Left lobe of liver (tissue), 2 donors: ENCODE measurements around the gene HK1. TPM values are rescaled to one million over a fixed set of nuclear protein-coding genes. Genes with fewer than 3 reads are reported as not detected.
"Not testable (repeated sequence)": the region's sequence is repeated elsewhere in the genome, so short reads cannot be mapped to it uniquely, and the experiment has no call there.

Experiments used
- ATAC-seq: fragments of 200-7000 bp; cut with Tn5 transposase; one replicate; pipeline ENCODE4 v1.9.1; 2020; ENCODE audit warnings: mild to moderate bottlenecking, moderate library complexity
- DNase-seq: peaks from one replicate; pipeline ENCODE4 v3.0.0-alpha.2; 2020; ENCODE audit warnings: low spot score
- total RNA-seq: library from RNA; stranded (reverse); gene quantifications from one replicate; pipeline ENCODE4 v1.2.1, GENCODE V29; 2021
- donor health status: DM: no; HTN: no; CAD: no; lungs with moderate emphysema.
- donor health status: DM: no; HTN: yes; CAD: no.

HK1 gene
- total RNA-seq, 1 donor from 2014 or later: 6.8 TPM

DNA sequence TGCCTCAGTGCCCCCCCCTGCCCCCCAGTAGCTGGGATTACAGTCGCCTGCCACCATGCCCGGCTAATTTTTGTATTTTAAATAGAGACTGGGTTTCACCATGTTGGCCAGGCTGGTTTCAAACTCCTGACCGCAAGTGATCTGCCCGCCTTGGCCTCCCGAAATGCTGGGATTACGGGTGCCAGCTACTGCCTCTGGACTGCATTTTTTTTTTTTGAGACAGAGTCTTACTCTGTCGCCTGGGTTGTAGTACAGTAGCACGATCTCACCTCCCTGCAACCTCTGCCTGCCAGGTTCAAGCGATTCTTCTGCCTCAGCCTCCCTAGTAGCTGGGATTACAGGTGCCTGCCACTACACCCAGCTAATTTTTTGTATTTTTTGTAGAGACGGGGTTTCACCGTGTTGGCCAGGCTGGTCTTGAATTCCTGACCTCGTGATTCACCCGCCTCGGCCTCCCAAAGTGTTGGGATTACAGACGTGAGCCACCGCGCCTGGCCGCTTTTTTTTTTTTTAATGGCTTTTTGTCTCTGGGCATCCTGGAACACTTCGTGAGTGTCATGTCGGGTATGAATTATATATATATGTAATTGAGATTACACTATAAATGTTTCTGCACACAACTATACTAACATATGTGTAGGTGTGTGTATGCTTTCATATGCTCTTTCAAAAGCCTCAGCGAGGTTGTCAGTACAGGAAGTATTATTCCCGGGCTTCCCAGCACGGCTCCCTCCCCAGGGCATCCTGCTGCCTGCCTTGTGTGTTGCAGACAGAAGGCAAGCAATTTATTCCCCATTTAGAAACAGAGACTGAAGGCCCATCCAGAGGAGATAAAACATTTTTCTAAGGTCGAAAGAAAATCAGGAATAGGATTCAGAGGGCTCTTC lies 47.6 kb downstream of the HK1 start:
- not testable (repeated sequence) for DNase-seq, ATAC-seq

DNA sequence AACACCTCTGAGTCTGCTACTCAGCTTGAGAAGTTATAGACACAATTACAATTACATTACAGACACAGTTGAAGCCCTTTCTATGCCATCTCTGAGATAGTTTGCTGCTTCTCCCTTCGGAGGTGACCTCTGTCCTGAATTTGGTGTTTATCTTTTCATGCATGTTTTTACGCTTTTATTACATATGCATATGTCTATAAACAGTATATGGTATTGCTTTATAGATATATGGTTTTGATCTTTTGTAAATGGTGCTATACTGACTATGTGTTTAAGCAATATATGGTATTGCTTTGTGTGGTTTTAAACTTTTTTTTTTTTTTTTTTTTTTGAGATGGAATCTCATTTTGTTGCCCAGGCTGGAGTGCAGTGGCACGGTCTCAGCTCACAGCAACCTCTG lies 48.4 kb downstream of the HK1 start:
- ATAC-seq: no peak
- DNase-seq: no peak

GRCh38 chr10:69327463-69328379 lies 49.4 kb downstream of the HK1 start:
- ATAC-seq: peak; percentile 67

GRCh38 chr10:69328380-69328735 lies 50.1 kb downstream of the HK1 start:
- ATAC-seq: no peak
- DNase-seq: no peak

More at GRCh38 chr10:69327463-69328379, 49.4 kb downstream of the HK1 start:
- no peak for DNase-seq

DNA sequence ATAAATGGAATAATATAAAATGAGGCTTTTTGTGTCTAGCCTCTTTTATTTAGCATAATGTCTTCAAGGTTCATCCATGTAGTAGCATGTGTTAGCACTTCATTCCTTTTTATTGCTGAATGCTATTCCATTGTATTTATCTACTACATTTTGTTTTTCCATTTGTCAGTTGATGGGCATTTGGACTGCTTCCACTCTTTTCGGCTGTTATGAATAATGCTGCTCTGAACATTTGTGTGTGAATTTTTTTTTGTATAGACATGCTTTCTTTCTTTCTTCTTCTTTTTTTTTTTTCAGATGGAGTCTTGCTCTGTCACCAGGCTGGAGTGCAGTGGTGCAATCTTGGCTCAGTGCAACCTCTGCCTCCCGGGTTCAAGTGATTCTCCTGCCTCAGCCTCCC lies 50.6 kb downstream of the HK1 start:
- ATAC-seq, DNase-seq: not testable (repeated sequence)

- DNase-seq: no peak
- ATAC-seq: no peak
These were observed 51.5 kb downstream of the HK1 start for GRCh38 chr10:69329721-69330178.

GRCh38 chr10:69331161-69331560 lies 52.9 kb downstream of the HK1 start:
- ATAC-seq: no peak
- DNase-seq: no peak

DNA sequence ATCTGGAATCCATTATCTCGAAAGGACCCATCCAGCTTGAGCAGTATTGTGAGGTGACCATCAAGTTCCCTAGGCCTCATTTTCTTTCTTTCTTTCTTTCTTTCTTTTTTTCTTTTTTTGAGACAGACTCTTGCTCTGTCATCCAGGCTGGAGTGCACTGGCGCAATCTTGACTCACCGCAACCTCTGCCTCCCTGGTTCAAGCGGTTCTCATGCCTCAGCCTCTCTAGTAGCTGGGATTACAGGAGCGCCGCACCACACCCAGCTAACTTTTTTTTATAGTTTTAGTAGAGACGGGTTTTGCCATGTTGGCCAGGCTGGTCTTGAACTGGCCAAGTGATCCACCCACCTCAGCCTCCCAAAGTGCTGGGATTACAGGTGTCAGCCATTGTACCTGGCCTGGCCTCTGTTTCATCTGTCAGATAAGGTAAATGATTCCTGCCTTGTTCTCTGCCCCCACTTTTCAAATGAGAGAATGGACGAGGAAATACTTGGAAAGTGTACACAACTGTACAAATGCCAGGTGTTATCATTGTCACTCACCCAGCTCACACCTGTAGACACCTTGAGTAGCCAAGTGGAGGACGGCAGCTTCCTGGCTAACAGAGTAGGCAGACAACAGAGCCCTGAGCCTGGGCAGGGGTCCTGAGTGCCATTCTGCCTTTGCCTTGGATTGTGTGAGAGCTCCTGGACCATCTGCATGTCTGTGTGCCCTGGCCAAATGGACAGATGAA lies 54.1 kb downstream of the HK1 start:
- DNase-seq (no peak), ATAC-seq (no peak)

GRCh38 chr10:69333205-69333604 lies 54.9 kb downstream of the HK1 start:
- ATAC-seq (no peak), DNase-seq (no peak)

DNA sequence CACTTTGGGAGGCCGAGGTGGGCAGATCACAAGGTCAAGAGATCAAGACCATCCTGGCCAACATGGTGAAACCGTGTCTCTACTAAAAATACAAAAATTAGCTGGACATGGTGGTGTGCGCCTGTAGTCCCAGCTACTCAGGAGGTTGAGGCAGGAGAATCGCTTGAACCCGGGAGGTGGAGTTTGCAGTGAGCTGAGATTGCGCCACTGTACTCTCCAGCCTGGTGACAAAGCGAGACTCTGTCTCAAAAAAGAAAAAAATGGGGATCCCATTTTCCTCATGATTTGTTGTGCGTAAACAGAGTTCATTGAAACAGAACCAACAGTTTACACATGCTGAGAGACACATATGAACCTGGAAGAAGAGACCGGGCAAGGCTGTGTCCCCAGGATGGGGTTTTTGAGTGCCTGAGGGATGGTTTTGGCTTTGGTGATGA lies 55.6 kb downstream of the HK1 start:
- not testable (repeated sequence) for DNase-seq, ATAC-seq

DNA sequence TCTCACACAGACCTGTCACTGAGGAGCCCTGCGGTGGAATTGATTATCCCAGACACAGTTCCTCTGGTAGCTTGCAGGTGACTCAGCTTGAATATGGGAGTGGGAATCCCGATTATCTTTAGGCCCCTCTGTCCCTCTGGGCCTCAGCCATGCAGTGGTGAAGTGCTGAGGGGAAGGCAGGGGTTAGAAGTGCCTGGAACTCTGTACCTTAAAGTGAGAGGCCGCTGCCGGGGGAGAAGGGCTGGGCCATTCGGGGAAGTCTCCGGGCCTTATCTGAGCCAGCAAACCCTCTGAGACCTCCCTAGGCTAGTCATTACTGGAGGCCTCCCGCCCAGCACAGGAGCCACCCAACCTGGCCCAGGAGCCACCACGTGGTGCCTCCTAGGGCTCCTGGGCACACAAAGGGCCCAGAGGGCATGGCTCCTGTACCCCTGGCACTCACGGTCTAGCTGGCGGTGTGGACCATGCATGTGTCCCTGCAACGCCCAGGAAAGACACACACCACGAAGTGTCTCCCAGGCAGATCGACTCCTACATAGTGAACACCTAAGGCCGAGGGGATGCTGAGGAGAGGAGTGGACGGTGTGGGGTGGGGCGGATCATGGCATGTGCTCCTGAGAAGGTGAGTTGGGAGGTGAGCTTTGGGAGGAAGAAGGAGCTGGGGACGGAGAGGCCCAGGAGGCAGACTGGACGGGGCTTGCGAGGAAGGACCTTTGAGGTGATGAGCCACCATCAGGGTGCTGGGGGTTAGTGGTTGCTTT lies 56.2 kb downstream of the HK1 start:
- ATAC-seq (no peak), DNase-seq (no peak)

GRCh38 chr10:69335063-69335587 lies 56.8 kb downstream of the HK1 start:
- DNase-seq: peak; percentile 53

GRCh38 chr10:69335613-69336012 lies 57.3 kb downstream of the HK1 start:
- ATAC-seq (no peak), DNase-seq (no peak)

More at GRCh38 chr10:69335063-69335587, 56.8 kb downstream of the HK1 start:
- ATAC-seq: peak; percentile 74

DNA sequence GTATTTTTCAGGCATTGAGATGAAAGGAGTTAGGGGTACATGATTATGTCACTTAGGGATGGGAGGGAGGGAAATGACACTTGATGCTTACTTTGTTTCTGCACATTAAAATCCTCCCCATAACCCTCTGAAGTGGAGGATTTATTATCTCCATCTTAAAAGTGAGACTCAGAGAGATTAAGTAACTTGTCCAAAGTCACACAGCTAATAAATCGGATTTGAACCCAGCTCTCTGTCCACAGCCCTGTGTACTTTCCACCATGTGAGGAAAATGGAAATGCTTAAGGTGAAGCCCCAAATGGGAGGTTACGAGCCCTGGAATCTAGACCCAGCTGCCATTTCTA lies 58.6 kb downstream of the HK1 start:
- ATAC-seq (no peak), DNase-seq (no peak)

DNA sequence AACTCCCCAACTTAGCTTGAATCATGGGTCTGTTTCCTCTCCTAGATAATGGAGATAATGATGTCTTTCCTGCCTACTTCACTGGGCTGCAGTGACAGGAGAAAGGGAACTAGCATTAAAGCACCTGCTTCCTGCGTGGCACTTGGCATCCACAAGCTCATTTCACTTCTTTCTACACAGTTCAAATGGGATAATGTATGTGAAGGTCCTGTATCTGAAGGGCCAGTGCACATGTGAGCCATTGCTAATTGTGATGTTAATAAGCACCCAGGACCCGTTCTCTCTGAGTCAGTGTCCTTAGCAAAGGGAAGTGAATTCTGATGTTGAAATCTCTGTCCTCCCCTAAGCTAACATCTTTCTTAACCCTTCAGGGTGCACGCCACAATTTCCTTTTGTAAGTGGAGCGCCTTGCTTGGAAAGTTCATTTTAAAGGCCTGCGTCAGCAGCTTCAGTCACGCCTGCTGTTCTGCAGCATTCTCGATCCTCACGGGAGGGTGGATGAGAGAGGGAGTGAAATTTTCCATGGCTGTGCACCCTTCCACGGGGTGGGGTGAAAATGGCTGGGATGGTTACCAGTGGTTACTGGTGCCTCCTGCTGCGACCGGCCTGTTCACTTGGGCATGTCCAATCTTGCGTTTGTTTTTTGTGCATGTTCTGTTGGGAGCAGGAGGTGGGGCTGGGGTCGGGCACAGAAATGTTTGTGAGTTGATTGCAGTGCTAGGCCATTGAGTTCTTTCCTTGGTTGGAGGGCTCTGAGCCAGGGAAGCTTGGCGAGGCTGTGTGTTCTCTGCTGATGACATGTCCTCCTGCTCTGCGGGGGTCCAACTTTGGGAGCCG lies 59.2 kb downstream of the HK1 start:
- ATAC-seq: peak; percentile 27
- no peak for DNase-seq

DNA sequence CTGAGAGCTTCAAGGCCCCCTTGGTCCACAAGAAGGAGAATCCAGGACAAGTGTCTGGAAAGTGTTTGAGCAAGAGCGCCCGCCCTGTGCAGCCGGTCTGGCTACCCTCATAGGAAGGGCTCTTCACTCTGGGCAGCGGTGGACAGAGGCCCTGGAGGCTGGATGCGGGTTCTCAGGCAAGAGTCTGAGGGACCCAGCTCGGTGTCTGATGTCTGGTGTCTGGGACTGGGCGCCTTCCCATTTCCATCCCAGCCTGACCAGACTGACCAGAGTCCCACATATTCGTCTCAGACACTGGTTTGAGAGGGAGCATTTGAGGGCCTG lies 59.8 kb downstream of the HK1 start:
- DNase-seq (no peak), ATAC-seq (no peak)

GRCh38 chr10:69338547-69339450 lies 60.5 kb downstream of the HK1 start:
- ATAC-seq: no peak
- DNase-seq: no peak

DNA sequence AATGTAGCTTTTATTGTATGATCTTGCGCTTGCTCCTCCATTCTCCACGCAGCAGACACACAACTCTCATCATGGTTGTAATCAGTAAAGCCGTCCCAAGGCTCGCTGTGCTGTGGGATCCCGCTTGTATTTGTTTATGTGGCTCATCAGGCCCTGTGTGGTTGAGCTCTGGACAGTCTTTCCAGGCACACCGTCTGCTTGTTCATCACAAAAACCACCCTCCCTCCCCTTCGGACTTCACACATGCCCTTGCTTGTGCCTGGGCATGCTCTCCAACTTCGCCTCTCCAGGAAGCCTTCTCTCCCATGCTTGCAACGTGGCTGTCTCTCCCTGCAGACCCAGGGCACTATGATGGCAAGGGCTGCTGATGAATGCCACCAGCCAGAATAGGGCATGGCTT lies 62.4 kb downstream of the HK1 start:
- no peak for DNase-seq
- no peak for ATAC-seq
